HG02840 (cell line): ENCODE results near the gene KANSL3.
A peak's percentile ranks its signal among the peaks of the same experiment; 100 is the strongest.
"Not testable (repeated sequence)": the region's sequence is repeated elsewhere in the genome, so short reads cannot be mapped to it uniquely, and the experiment has no call there.

Experiments used
- ATAC-seq: cut with Tn5 transposase; IDR thresholded peaks from one replicate; pipeline ENCODE4 v1.9.1; 2021; ENCODE audit warnings: mild to moderate bottlenecking, moderate library complexity, moderate number of reproducible peaks; ENCODE audit not compliant: unreplicated experiment, low FRiP score

The KANSL3 gene

GRCh38 chr2:96638144-96639121 is at the start of gene KANSL3:
TSS of gene KANSL3 (minus strand) at chr2:96638312. CDS start at chr2:96637135, 1,177 bp downstream.
- ATAC-seq, result peak; percentile 84

GRCh38 chr2:96687266-96687665 is 49.2 kb upstream of the KANSL3 start:
- no peak for ATAC-seq

- no peak for ATAC-seq
These were observed 47.7 kb upstream of the KANSL3 start for GRCh38 chr2:96685577-96686459.

DNA sequence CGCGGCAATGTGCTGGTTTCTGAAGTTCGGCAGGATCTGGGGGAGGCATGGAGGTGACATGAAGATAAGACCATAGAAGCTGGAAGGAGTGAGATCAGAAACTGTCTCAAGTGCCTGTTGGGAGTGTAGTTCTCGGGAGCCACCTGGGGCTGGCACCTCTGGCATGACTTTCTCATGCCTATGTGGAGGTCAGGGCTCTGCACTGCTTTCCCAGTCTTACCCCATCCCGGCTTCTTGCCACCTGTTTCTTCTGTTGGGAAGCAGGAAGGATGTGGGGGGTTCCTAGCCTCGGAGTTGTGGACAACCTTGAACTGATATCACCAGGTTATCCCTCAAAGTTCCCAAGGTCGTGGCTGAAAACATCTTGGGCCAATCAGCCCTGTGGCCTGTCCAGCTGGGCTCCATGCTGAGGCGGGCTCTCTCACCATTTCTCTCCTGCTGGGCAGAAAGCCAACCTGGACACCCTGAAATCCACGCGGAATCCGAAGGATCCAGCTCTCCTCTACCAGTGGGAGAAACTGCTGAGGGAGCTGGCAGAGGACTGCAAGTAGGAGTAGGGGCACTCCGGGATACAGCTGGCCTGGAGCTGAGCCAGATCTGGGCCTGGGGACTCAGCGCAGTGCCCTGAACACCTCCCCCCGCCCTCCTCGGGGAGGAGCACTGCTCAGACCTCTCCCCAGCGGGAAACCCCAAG is 46.9 kb upstream of the KANSL3 start:
- no peak for ATAC-seq

GRCh38 chr2:96683972-96684820 is 46.1 kb upstream of the KANSL3 start:
- ATAC-seq, result no peak

- no peak for ATAC-seq
These were observed 45.2 kb upstream of the KANSL3 start for GRCh38 chr2:96683307-96683706.

DNA sequence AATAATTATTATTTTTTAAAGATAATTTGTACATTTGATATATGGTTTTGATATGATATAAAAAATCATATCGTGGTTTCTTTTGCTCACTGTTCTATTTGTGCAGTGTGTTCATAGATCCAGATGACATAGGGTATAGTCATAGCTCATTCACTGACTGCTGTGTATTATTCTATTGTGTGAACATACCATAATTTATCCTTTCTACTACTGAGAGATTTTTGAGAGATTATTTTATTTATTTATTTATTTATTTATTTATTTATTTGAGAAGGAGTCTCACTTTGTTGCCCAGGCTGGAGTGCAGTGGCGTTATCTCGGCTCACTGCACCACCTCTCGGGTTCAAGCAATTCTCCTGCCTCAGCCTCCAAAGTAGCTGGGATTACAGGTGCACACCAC is 43.4 kb upstream of the KANSL3 start:
- ATAC-seq, result no peak

DNA sequence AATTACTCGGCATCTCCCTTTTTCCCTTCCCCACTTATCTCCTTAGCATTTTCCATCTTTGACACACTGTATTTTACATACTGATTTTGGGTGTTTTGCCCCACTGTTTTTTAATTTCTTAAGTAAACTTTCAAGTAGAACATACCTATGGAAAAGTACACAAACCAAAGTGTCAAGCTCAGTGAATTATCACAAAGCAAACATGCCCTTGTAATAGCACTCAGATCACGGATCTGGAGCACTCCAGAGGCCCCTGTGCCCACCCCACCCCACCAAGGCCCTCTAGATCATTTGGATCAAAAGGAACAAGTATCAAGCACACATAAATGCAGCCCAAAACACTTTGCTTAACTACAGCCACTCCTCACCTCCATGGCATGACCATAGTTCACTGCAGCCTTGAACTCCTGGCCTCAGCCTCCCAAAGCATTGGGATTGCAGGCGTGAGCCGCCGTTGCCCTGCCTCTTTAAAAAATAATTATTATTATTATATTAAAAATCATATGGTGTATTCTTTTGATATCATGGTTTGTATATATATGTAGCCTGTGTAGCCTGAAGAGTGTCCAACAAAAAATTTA is 42.5 kb upstream of the KANSL3 start:
- ATAC-seq, result no peak

DNA sequence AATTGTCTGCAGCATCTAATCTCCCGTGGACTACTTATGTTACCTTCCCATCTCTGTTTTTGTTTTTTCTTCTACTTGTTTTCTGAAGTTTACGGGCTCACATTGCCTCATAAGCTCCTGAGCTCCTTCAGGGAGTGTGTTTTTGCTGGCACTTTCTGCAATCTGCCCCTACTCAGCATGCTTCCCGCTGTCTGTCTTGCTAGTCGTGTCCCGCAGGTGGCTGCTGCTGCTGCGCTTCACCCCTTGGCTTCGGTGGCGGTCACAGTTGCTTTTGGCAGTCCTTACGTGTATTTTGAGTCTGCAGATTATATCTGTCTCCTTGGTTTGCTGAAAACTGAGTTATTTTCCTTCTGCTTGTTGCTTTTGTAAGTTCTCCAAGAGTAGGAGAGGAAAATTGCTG is 41.7 kb upstream of the KANSL3 start:
- ATAC-seq, result no peak

DNA sequence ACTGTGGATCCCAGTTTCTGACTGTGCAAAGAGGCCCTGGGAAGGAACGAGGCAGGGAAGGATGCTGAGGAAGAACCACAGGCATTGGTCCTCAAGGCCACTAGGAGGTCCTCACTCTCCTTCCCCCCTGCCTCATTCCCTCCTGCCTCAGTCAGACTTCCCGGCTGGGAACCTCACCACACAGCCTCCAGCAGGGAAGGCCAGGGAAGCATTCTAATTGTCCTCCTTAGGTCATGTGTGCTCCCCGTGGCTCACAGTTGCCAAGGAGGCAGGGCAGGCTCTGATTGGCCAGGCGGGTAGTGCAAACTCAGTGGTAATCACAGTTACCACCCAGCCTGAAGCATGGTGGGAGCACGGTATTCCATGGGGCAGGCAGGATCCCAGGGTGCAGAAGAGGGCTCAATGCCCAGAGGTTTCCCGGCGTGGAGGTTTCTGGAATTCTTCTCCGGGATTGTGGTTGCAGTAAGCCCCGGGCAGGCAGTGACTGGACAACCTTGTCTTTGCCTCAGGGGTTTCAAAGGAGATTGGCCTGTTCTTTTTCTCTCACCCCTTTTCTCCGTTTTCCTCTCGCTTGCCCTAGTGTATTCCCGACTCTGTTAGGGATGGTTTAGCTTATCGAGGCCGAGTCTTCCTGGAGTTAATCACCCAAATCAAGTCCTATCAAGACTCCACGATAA is 31.6 kb upstream of the KANSL3 start:
- no peak for ATAC-seq

DNA sequence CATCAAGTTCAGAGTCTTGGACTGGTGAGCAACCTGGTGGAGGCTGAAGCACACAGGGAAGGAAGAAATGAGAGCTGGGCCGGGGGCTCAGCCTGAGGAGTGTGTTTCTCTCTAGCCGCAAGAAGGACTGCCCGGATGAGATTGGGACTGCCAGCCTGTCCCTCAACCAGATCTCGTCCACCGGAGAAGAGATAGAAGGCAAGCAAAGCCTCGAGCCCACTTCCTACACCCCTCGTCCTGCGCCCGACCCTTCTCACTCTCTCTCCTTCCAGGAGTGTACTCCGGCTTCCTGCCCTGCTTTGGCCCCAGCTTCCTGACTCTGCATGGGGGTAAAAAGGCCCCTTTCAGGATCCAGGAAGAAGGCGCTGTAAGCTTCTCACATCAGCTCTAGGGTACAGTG is 30.7 kb upstream of the KANSL3 start:
- ATAC-seq, result no peak

GRCh38 chr2:96665717-96666116 is 27.6 kb upstream of the KANSL3 start:
- ATAC-seq, result not testable (repeated sequence)

GRCh38 chr2:96665083-96665569 is 27.0 kb upstream of the KANSL3 start:
- no peak for ATAC-seq

- ATAC-seq, result no peak
These were observed 26.3 kb upstream of the KANSL3 start for GRCh38 chr2:96664366-96664925.

GRCh38 chr2:96663829-96664228 is 25.7 kb upstream of the KANSL3 start:
- no peak for ATAC-seq

- no peak for ATAC-seq
These were observed 25.1 kb upstream of the KANSL3 start for GRCh38 chr2:96663177-96663576.

GRCh38 chr2:96662360-96662759 is 24.2 kb upstream of the KANSL3 start:
- ATAC-seq, result no peak

- no peak for ATAC-seq
These were observed 23.2 kb upstream of the KANSL3 start for GRCh38 chr2:96661324-96661723.
